ENCODE measurements around the gene ZNF362.

Gene ZNF362

GRCh38 chr1:33265780-33266605 is 9.7 kb downstream of the ZNF362 start:
- H3K4me3 ChIP-seq (ENCODE audit: low read length): no peak overlapping the region
- no peak overlapping the region for H2AFZ ChIP-seq (ENCODE audit: low read depth, low read length)
- H3K9me3 ChIP-seq (ENCODE audit: low read length): no peaks in the 10 kb centered on the region
- no peaks in the 10 kb centered on the region for H3K27me3 ChIP-seq (ENCODE audit: insufficient read depth, low read length)
- peaks cover 8% of the 10 kb centered on the region for H3K4me1 ChIP-seq (ENCODE audit: insufficient read depth, low read length)
- H3K36me3 ChIP-seq (ENCODE audit: insufficient read depth, low read length): peaks cover 22% of the 10 kb centered on the region

- Histone ChIP-seq H3K9me3 (ENCODE audit: low read length) (no peaks in the 10 kb centered on the region), H3K4me1 (ENCODE audit: insufficient read depth, low read length) (peaks cover under 1% of the 10 kb centered on the region), H3K36me3 (ENCODE audit: insufficient read depth, low read length) (peaks cover 28% of the 10 kb centered on the region), H3K4me3 (ENCODE audit: low read length) (no peak overlapping the region), H3K27me3 (ENCODE audit: insufficient read depth, low read length) (no peaks in the 10 kb centered on the region), H2AFZ (ENCODE audit: low read depth, low read length) (no peak overlapping the region)
Observed at GRCh38 chr1:33266766-33267165, 10.5 kb downstream of the ZNF362 start.

- H3K4me1 ChIP-seq (ENCODE audit: insufficient read depth, low read length): no peaks in the 10 kb centered on the region
- no peaks in the 10 kb centered on the region for H3K9me3 ChIP-seq (ENCODE audit: low read length)
- no peak overlapping the region for H3K4me3 ChIP-seq (ENCODE audit: low read length)
- peaks cover 28% of the 10 kb centered on the region for H3K36me3 ChIP-seq (ENCODE audit: insufficient read depth, low read length)
- H3K27me3 ChIP-seq (ENCODE audit: insufficient read depth, low read length): no peaks in the 10 kb centered on the region
- H2AFZ ChIP-seq (ENCODE audit: low read depth, low read length): no peak overlapping the region
Observed at GRCh38 chr1:33267468-33268205, 11.3 kb downstream of the ZNF362 start.

GRCh38 chr1:33268457-33268856 is 12.2 kb downstream of the ZNF362 start:
- H3K27me3 ChIP-seq (ENCODE audit: insufficient read depth, low read length): no peaks in the 10 kb centered on the region
- H2AFZ ChIP-seq (ENCODE audit: low read depth, low read length): no peak overlapping the region
- H3K9me3 ChIP-seq (ENCODE audit: low read length): no peaks in the 10 kb centered on the region
- peaks cover 26% of the 10 kb centered on the region for H3K36me3 ChIP-seq (ENCODE audit: insufficient read depth, low read length)
- H3K4me1 ChIP-seq (ENCODE audit: insufficient read depth, low read length): no peaks in the 10 kb centered on the region
- H3K4me3 ChIP-seq (ENCODE audit: low read length): no peak overlapping the region

GRCh38 chr1:33268927-33269610 is 12.8 kb downstream of the ZNF362 start:
- Histone ChIP-seq H2AFZ (ENCODE audit: low read depth, low read length) (no peak overlapping the region), H3K4me1 (ENCODE audit: insufficient read depth, low read length) (no peaks in the 10 kb centered on the region), H3K9me3 (ENCODE audit: low read length) (no peaks in the 10 kb centered on the region), H3K36me3 (ENCODE audit: insufficient read depth, low read length) (peaks cover 31% of the 10 kb centered on the region), H3K27me3 (ENCODE audit: insufficient read depth, low read length) (no peaks in the 10 kb centered on the region), H3K4me3 (ENCODE audit: low read length) (no peak overlapping the region)

- Histone ChIP-seq H2AFZ (ENCODE audit: low read depth, low read length) (no peak overlapping the region), H3K4me1 (ENCODE audit: insufficient read depth, low read length) (no peaks in the 10 kb centered on the region), H3K27me3 (ENCODE audit: insufficient read depth, low read length) (no peaks in the 10 kb centered on the region), H3K9me3 (ENCODE audit: low read length) (no peaks in the 10 kb centered on the region), H3K36me3 (ENCODE audit: insufficient read depth, low read length) (peaks cover 31% of the 10 kb centered on the region), H3K4me3 (ENCODE audit: low read length) (no peak overlapping the region)
Observed at GRCh38 chr1:33269621-33270020, 13.3 kb downstream of the ZNF362 start.

- Histone ChIP-seq H3K9me3 (ENCODE audit: low read length) (no peaks in the 10 kb centered on the region), H2AFZ (ENCODE audit: low read depth, low read length) (no peak overlapping the region), H3K36me3 (ENCODE audit: insufficient read depth, low read length) (peaks cover 31% of the 10 kb centered on the region), H3K27me3 (ENCODE audit: insufficient read depth, low read length) (no peaks in the 10 kb centered on the region), H3K4me1 (ENCODE audit: insufficient read depth, low read length) (no peaks in the 10 kb centered on the region), H3K4me3 (ENCODE audit: low read length) (no peak overlapping the region)
Observed at GRCh38 chr1:33270379-33270778, 14.1 kb downstream of the ZNF362 start.

GRCh38 chr1:33270808-33271465 is 14.6 kb downstream of the ZNF362 start:
- H3K27me3 ChIP-seq (ENCODE audit: insufficient read depth, low read length): no peaks in the 10 kb centered on the region
- H3K4me3 ChIP-seq (ENCODE audit: low read length): no peak overlapping the region
- peaks cover 36% of the 10 kb centered on the region for H3K36me3 ChIP-seq (ENCODE audit: insufficient read depth, low read length)
- no peak overlapping the region for H2AFZ ChIP-seq (ENCODE audit: low read depth, low read length)
- H3K9me3 ChIP-seq (ENCODE audit: low read length): no peaks in the 10 kb centered on the region
- H3K4me1 ChIP-seq (ENCODE audit: insufficient read depth, low read length): no peaks in the 10 kb centered on the region

GRCh38 chr1:33271666-33272505 is 15.6 kb downstream of the ZNF362 start:
- H2AFZ ChIP-seq (ENCODE audit: low read depth, low read length): no peak overlapping the region
- no peaks in the 10 kb centered on the region for H3K9me3 ChIP-seq (ENCODE audit: low read length)
- no peak overlapping the region for H3K4me3 ChIP-seq (ENCODE audit: low read length)
- H3K36me3 ChIP-seq (ENCODE audit: insufficient read depth, low read length): peaks cover 44% of the 10 kb centered on the region
- no peaks in the 10 kb centered on the region for H3K4me1 ChIP-seq (ENCODE audit: insufficient read depth, low read length)
- H3K27me3 ChIP-seq (ENCODE audit: insufficient read depth, low read length): no peaks in the 10 kb centered on the region

GRCh38 chr1:33272509-33272908 is 16.2 kb downstream of the ZNF362 start:
- H2AFZ ChIP-seq (ENCODE audit: low read depth, low read length): no peak overlapping the region
- no peak overlapping the region for H3K4me3 ChIP-seq (ENCODE audit: low read length)
- no peaks in the 10 kb centered on the region for H3K4me1 ChIP-seq (ENCODE audit: insufficient read depth, low read length)
- H3K36me3 ChIP-seq (ENCODE audit: insufficient read depth, low read length): peaks cover 50% of the 10 kb centered on the region
- H3K9me3 ChIP-seq (ENCODE audit: low read length): no peaks in the 10 kb centered on the region
- no peaks in the 10 kb centered on the region for H3K27me3 ChIP-seq (ENCODE audit: insufficient read depth, low read length)

GRCh38 chr1:33272930-33273329 is 16.6 kb downstream of the ZNF362 start:
- Histone ChIP-seq H3K9me3 (ENCODE audit: low read length) (no peaks in the 10 kb centered on the region), H3K4me1 (ENCODE audit: insufficient read depth, low read length) (no peaks in the 10 kb centered on the region)

GRCh38 chr1:33273406-33273805 is 17.1 kb downstream of the ZNF362 start:
- Histone ChIP-seq H3K4me1 (ENCODE audit: insufficient read depth, low read length) (no peaks in the 10 kb centered on the region), H3K4me3 (ENCODE audit: low read length) (no peak overlapping the region)

More at GRCh38 chr1:33272930-33273329, 16.6 kb downstream of the ZNF362 start:
- no peak overlapping the region for H2AFZ ChIP-seq (ENCODE audit: low read depth, low read length)
- no peak overlapping the region for H3K4me3 ChIP-seq (ENCODE audit: low read length)
- no peaks in the 10 kb centered on the region for H3K27me3 ChIP-seq (ENCODE audit: insufficient read depth, low read length)
- peaks cover 53% of the 10 kb centered on the region for H3K36me3 ChIP-seq (ENCODE audit: insufficient read depth, low read length)

More at GRCh38 chr1:33273406-33273805, 17.1 kb downstream of the ZNF362 start:
- no peak overlapping the region for H2AFZ ChIP-seq (ENCODE audit: low read depth, low read length)
- no peaks in the 10 kb centered on the region for H3K9me3 ChIP-seq (ENCODE audit: low read length)
- no peaks in the 10 kb centered on the region for H3K27me3 ChIP-seq (ENCODE audit: insufficient read depth, low read length)
- H3K36me3 ChIP-seq (ENCODE audit: insufficient read depth, low read length): peaks cover 54% of the 10 kb centered on the region

Data from neuron (in vitro differentiated cells).